SU-DHL-6 (cell line): ENCODE data around the gene FARS2.

Source experiments
- EZH2phosphoT487 ChIP-seq: fragments of 200-600 bp; sonication (generic), shearing (Covaris generic); conservative IDR thresholded peaks from 2 replicates; pipeline ENCODE4 v1.6.1; 2018; ENCODE audit warnings: mild to moderate bottlenecking, antibody characterized with exemption, low read length, moderate library complexity, mixed read lengths
- TF ChIP-seq, protein P1 (sequence below): fragments of 200-600 bp; sonication (generic); IDR thresholded peaks from one replicate; pipeline ENCODE4 v1.5.1; 2017; ENCODE audit warnings: antibody characterized with exemption, mild to moderate bottlenecking, low read length, moderate library complexity; ENCODE audit not compliant: insufficient read depth, poor library complexity, severe bottlenecking

DNA sequence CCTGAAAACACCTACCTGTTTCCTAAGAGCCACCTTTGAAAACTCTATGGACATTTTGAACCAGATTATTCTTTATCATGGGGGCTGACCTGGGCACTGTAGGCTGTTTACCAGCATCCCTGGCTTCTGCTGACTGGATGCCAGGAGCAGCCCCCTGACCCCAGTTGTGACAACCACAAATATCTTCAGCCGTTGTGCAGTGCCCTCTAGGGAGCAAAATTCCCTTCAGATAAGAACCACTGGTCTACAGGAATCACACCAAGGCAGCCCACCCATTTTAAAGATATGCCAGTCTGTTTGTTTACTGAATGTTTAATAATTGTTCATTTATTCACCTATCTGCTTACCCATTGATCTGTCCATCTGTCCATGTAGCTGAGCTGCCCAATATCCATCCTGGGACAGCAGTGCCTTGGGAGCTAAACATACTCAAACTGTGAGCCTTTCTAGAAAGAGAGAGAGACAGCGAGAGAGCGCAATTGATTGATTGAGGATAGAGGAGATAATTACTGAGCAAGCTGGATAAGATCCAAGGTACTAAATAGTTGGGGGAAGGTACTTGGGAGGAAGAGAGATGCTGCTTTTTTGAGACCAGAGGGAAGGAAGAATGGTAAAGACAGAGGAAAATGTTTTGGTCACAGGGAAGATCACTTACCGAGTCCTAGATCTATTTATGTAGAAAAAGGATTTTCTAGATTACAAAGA lies 468.7 kb downstream of the FARS2 start:
- TF ChIP-seq, protein P1, sequence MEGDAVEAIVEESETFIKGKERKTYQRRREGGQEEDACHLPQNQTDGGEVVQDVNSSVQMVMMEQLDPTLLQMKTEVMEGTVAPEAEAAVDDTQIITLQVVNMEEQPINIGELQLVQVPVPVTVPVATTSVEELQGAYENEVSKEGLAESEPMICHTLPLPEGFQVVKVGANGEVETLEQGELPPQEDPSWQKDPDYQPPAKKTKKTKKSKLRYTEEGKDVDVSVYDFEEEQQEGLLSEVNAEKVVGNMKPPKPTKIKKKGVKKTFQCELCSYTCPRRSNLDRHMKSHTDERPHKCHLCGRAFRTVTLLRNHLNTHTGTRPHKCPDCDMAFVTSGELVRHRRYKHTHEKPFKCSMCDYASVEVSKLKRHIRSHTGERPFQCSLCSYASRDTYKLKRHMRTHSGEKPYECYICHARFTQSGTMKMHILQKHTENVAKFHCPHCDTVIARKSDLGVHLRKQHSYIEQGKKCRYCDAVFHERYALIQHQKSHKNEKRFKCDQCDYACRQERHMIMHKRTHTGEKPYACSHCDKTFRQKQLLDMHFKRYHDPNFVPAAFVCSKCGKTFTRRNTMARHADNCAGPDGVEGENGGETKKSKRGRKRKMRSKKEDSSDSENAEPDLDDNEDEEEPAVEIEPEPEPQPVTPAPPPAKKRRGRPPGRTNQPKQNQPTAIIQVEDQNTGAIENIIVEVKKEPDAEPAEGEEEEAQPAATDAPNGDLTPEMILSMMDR = no peak
- TF ChIP-seq EZH2phosphoT487 = no peak
